Measurements from ENCODE around the gene WDR70. TPM values are rescaled to one million over a fixed set of nuclear protein-coding genes. Genes with fewer than 3 reads are reported as not detected.
"Not testable (repeated sequence)": the region's sequence is repeated elsewhere in the genome, so short reads cannot be mapped to it uniquely, and the experiment has no call there.

Gene WDR70
- total RNA-seq, 3 donors from 2014 or later (not counting 1 experiment from before 2014, with no cell fraction given) = 36.3 to 47.0 (median 41.3) TPM

DNA sequence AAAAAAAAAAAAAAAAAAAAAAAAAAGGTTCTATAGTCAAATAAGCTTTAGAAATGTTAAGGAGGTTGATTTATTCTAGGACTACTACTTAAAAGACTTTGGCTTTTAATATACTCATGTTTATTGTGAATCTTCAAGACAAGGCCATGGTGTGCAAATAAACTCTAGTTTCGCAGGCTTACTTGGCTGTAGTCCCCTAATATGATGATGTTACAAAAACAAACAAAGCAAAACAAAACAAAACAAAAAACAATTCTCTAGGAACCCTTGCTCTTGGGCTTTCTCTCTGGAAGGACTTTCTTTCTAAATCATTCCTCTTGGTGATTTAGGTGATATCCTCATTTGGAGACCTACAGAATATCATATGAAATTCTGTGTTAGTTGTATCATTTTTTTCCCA lies 288.7 kb downstream of the WDR70 start:
- Histone ChIP-seq H3K36me3 (ENCODE audit: control insufficient read depth, insufficient read depth, low read length) (no peaks in the 10 kb centered on the region), H3K4me3 (ENCODE audit: low read length) (no peak overlapping the region), H3K27ac (ENCODE audit: low read length) (no peak overlapping the region), H3K4me1 (ENCODE audit: control insufficient read depth, insufficient read depth, low read length) (peaks cover 8% of the 10 kb centered on the region), H3K9me3 (ENCODE audit: control insufficient read depth, insufficient read depth, low read length) (no peaks in the 10 kb centered on the region), H3K27me3 (ENCODE audit: control insufficient read depth, insufficient read depth, low read length) (no peaks in the 10 kb centered on the region)
- intact Hi-C loops (cut with micrococcal nuclease) = no loop called here
- DNase-seq (no peak), ATAC-seq (no peak)
- Mint-ChIP-seq H3K27ac (no peak overlapping the region), H3K36me3 (no peaks in the 10 kb centered on the region), H3K27me3 (ENCODE audit: low read depth in 2 of 2) (no peaks in the 10 kb centered on the region), H3K4me3 (no peak overlapping the region), H3K9me3 (peaks cover 0 to 3% of the 10 kb centered on the region in 2 donors), H3K4me1 (peaks cover 25 to 28% of the 10 kb centered on the region in 2 donors)
- TF ChIP-seq, protein P1, sequence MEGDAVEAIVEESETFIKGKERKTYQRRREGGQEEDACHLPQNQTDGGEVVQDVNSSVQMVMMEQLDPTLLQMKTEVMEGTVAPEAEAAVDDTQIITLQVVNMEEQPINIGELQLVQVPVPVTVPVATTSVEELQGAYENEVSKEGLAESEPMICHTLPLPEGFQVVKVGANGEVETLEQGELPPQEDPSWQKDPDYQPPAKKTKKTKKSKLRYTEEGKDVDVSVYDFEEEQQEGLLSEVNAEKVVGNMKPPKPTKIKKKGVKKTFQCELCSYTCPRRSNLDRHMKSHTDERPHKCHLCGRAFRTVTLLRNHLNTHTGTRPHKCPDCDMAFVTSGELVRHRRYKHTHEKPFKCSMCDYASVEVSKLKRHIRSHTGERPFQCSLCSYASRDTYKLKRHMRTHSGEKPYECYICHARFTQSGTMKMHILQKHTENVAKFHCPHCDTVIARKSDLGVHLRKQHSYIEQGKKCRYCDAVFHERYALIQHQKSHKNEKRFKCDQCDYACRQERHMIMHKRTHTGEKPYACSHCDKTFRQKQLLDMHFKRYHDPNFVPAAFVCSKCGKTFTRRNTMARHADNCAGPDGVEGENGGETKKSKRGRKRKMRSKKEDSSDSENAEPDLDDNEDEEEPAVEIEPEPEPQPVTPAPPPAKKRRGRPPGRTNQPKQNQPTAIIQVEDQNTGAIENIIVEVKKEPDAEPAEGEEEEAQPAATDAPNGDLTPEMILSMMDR (IDR thresholded peaks at IDR 0.05) = no peak
- WGBS (ENCODE audit: insufficient coverage) = 86% methylated on average over 1 of the region's 1 CpG

DNA sequence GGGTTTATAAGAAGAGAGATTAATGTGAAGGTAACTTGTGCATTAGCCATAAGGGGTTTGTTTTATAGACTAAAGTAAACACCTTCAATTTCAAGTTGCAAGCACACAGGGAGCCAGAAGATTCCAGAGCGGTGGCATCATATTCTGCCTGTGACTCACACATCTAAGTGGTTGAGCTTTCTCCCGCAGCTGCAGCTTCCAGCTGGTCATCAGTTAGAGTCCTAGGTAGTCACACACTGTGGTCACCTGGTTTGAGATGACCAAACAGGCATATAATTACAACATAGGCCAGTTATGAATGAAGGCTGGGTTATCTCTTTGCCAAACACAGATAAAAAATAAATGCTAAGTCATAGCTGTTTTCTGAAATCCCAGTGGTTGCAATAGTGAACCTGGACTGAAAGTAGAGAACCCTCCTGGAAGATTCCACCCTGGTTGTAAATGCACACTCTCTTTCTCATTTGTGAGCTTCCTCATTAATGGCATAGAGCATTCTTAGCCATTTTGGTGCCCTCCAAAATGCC lies 289.5 kb downstream of the WDR70 start:
- Histone ChIP-seq H3K36me3 (ENCODE audit: control insufficient read depth, insufficient read depth, low read length) (no peaks in the 10 kb centered on the region), H3K9me3 (ENCODE audit: control insufficient read depth, insufficient read depth, low read length) (no peaks in the 10 kb centered on the region), H3K27ac (ENCODE audit: low read length) (no peak overlapping the region), H3K27me3 (ENCODE audit: control insufficient read depth, insufficient read depth, low read length) (no peaks in the 10 kb centered on the region), H3K4me3 (ENCODE audit: low read length) (no peak overlapping the region), H3K4me1 (ENCODE audit: control insufficient read depth, insufficient read depth, low read length) (peaks cover 10% of the 10 kb centered on the region)
- no peak for ATAC-seq
- H3K36me3 Mint-ChIP-seq = no peaks in the 10 kb centered on the region
- 93% methylated on average over 2 of the region's 2 CpGs for WGBS (ENCODE audit: insufficient coverage)
- no peak overlapping the region for H3K27ac Mint-ChIP-seq
- DNase-seq = no peak
- intact Hi-C loops (cut with micrococcal nuclease) = no loop called here
- TF ChIP-seq, protein P1 (IDR thresholded peaks at IDR 0.05) = no peak
- no peak overlapping the region for H3K4me3 Mint-ChIP-seq
- H3K4me1 Mint-ChIP-seq = peaks cover 32 to 35% of the 10 kb centered on the region in 2 donors
- no peaks in the 10 kb centered on the region for H3K27me3 Mint-ChIP-seq (ENCODE audit: low read depth in 2 of 2)
- peaks cover 0 to 3% of the 10 kb centered on the region in 2 donors for H3K9me3 Mint-ChIP-seq

DNA sequence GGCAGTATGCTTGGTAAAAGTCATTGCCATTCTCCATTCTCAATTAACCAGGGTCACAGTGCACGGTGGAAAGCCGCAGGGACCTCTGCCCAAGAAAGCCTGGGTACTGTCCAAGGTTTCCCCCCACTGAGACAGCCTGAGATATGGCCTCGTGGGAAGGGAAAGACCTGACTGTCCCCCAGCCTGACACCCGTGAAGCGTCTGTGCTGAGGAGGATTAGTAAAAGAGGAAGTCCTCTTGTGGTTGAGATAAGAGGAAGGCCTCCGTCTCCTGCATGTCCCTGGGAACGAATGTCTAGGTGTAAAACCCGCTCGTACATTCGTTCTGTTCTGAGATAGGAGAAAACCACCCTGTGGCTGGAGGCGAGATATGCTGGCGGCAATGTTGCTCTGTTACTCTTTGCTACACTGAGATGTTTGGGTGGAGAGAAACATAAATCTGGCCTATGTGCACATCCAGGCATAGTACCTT lies 293.0 kb downstream of the WDR70 start:
- peak in 1 of 3 donors; percentile 70 for ATAC-seq
- intact Hi-C loops (cut with micrococcal nuclease); H3K36me3 ChIP-seq (ENCODE audit: control insufficient read depth, insufficient read depth, low read length); H3K27me3 ChIP-seq (ENCODE audit: control insufficient read depth, insufficient read depth, low read length); H3K27ac ChIP-seq (ENCODE audit: low read length); H3K9me3 ChIP-seq (ENCODE audit: control insufficient read depth, insufficient read depth, low read length); H3K27me3 Mint-ChIP-seq (ENCODE audit: low read depth in 2 of 2); H3K4me3 ChIP-seq (ENCODE audit: low read length); H3K36me3 Mint-ChIP-seq; H3K9me3 Mint-ChIP-seq: not testable (repeated sequence)
- DNase-seq = peak in 1 of 2 donors; percentile 32
- peak overlapping the region; percentile 42 to 68 for H3K27ac Mint-ChIP-seq
- peaks cover 10% of the 10 kb centered on the region for H3K4me1 ChIP-seq (ENCODE audit: control insufficient read depth, insufficient read depth, low read length)
- peak overlapping the region; percentile 45 for H3K4me3 Mint-ChIP-seq
- WGBS (ENCODE audit: insufficient coverage) = 1% methylated on average over 12 of the region's 12 CpGs
- peaks cover 27 to 30% of the 10 kb centered on the region in 2 donors for H3K4me1 Mint-ChIP-seq

DNA sequence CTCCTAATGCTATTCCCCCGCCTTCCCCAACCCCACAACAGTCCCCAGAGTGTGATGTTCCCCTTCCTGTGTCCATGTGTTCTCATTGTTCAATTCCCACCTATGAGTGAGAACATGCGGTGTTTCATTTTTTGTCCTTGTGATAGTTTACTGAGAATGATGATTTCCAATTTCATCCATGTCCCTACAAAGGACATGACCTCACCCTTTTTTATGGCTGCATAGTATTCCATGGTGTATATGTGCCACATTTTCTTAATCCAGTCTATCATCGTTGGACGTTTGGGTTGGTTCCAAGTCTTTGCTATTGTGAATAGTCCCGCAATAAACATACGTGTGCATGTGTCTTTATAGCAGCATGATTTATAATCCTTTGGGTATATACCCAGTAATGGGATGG lies 295.2 kb downstream of the WDR70 start:
- DNase-seq; H3K4me3 Mint-ChIP-seq; intact Hi-C loops (cut with micrococcal nuclease); H3K9me3 ChIP-seq (ENCODE audit: control insufficient read depth, insufficient read depth, low read length); H3K36me3 ChIP-seq (ENCODE audit: control insufficient read depth, insufficient read depth, low read length); H3K27me3 ChIP-seq (ENCODE audit: control insufficient read depth, insufficient read depth, low read length); H3K36me3 Mint-ChIP-seq; ATAC-seq; H3K27ac Mint-ChIP-seq; H3K27me3 Mint-ChIP-seq (ENCODE audit: low read depth in 2 of 2); H3K4me3 ChIP-seq (ENCODE audit: low read length); H3K9me3 Mint-ChIP-seq; H3K27ac ChIP-seq (ENCODE audit: low read length): not testable (repeated sequence)
- peaks cover 27 to 30% of the 10 kb centered on the region in 2 donors for H3K4me1 Mint-ChIP-seq
- H3K4me1 ChIP-seq (ENCODE audit: control insufficient read depth, insufficient read depth, low read length) = peaks cover 10% of the 10 kb centered on the region
- 100% methylated on average over 1 of the region's 6 CpGs for WGBS (ENCODE audit: insufficient coverage)

DNA sequence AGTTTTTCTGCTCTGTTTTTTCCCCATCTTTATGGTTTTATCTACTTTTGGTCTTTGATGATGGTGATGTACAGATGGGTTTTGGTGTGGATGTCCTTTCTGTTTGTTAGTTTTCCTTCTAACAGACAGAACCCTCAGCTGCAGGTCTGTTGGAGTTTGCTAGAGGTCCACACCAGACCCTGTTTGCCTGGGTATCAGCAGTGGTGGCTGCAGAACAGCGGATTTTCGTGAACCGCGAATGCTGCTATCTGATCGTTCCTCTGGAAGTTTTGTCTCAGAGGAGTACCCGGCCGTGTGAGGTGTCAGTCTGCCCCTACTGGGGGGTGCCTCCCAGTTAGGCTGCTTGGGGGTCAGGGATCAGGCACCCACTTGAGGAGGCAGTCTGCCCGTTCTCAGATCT lies 300.2 kb downstream of the WDR70 start:
- H3K27me3 Mint-ChIP-seq (ENCODE audit: low read depth in 2 of 2); H3K4me3 ChIP-seq (ENCODE audit: low read length); H3K4me3 Mint-ChIP-seq; DNase-seq; H3K27ac ChIP-seq (ENCODE audit: low read length); intact Hi-C loops (cut with micrococcal nuclease); H3K27me3 ChIP-seq (ENCODE audit: control insufficient read depth, insufficient read depth, low read length); H3K9me3 ChIP-seq (ENCODE audit: control insufficient read depth, insufficient read depth, low read length); H3K4me1 ChIP-seq (ENCODE audit: control insufficient read depth, insufficient read depth, low read length); H3K9me3 Mint-ChIP-seq; H3K36me3 ChIP-seq (ENCODE audit: control insufficient read depth, insufficient read depth, low read length); H3K27ac Mint-ChIP-seq; ATAC-seq: not testable (repeated sequence)
- WGBS (ENCODE audit: insufficient coverage) = 99% methylated on average over 8 of the region's 8 CpGs
- Mint-ChIP-seq H3K4me1 (peaks cover 32 to 35% of the 10 kb centered on the region in 2 donors), H3K36me3 (peaks cover 17% of the 10 kb centered on the region)

DNA sequence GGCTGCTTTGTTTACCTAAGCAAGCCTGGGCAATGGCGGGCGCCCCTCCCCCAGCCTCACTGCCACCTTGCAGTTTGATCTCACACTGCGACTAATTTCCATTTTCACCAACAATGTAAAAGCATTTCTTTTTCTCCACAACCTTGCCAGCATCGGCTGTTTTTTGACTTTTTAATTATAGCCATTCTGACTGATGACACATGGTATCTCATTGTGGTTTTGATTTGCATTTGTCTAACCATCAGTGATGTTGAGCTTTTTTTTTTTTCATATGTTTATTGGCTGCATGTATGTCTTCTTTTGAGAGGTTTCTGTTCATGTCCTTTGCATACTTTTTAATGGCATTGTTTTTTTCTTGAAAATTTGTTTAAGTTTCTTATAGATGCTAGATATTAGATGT lies 300.8 kb downstream of the WDR70 start:
- H3K9me3 ChIP-seq (ENCODE audit: control insufficient read depth, insufficient read depth, low read length); intact Hi-C loops (cut with micrococcal nuclease); DNase-seq; H3K27me3 Mint-ChIP-seq (ENCODE audit: low read depth in 2 of 2); H3K4me3 ChIP-seq (ENCODE audit: low read length); H3K9me3 Mint-ChIP-seq; H3K27ac Mint-ChIP-seq; ATAC-seq; H3K36me3 ChIP-seq (ENCODE audit: control insufficient read depth, insufficient read depth, low read length); H3K4me3 Mint-ChIP-seq; H3K27ac ChIP-seq (ENCODE audit: low read length); H3K27me3 ChIP-seq (ENCODE audit: control insufficient read depth, insufficient read depth, low read length); H3K4me1 ChIP-seq (ENCODE audit: control insufficient read depth, insufficient read depth, low read length): not testable (repeated sequence)
- H3K36me3 Mint-ChIP-seq = peaks cover 17% of the 10 kb centered on the region
- 87% methylated on average over 4 of the region's 4 CpGs for WGBS (ENCODE audit: insufficient coverage)
- H3K4me1 Mint-ChIP-seq = peaks cover 37 to 38% of the 10 kb centered on the region in 2 donors
